Fibroblast of lung (primary cell): ENCODE data around the gene HMBS. TPM values are rescaled to one million over a fixed set of nuclear protein-coding genes. Genes with fewer than 3 reads are reported as not detected.
A peak's percentile ranks its signal among the peaks of the same experiment; 100 is the strongest.

Experiments
- DNase-seq, 2 donors: peaks; one replicate each; pipeline versions ENCODE4 v3.0.0 to v3.0.0-alpha.2; 2010; ENCODE audit warnings: low read depth in 2 of 2
- H2AFZ ChIP-seq: 2 replicates; pipeline ENCODE4 v1.5.1; 2012; ENCODE audit warnings: low read length, control low read depth, inconsistent platforms
- H3K27ac ChIP-seq: 2 replicates; pipeline ENCODE4 v1.5.1; 2011; ENCODE audit warnings: low read length, control low read depth; ENCODE audit not compliant: insufficient read depth
- H3K27me3 ChIP-seq: 2 replicates; pipeline ENCODE4 v1.5.1; 2011; ENCODE audit warnings: mild to moderate bottlenecking, low read length; ENCODE audit not compliant: control insufficient read depth, insufficient read depth
- H3K36me3 ChIP-seq: 2 replicates; pipeline ENCODE4 v1.5.1; 2011; ENCODE audit warnings: low read length; ENCODE audit not compliant: control insufficient read depth, insufficient read depth
- H3K4me1 ChIP-seq: 2 replicates; pipeline ENCODE4 v1.5.1; 2011; ENCODE audit warnings: low read length; ENCODE audit not compliant: control insufficient read depth, insufficient read depth; ENCODE audit errors: extremely low read depth
- H3K4me2 ChIP-seq: 2 replicates; pipeline ENCODE4 v1.5.1; 2011; ENCODE audit warnings: low read length, control low read depth; ENCODE audit not compliant: insufficient read depth; ENCODE audit errors: extremely low read depth
- H3K4me3 ChIP-seq, 4 experiments: fragments of 200-600 bp in 1 of 4; sonication (generic) in 1 of 4; replicated peaks in 1 of 4; 2 replicates each; pipeline ENCODE4 v1.5.1; 2011 to 2016; ENCODE audit warnings: low read length in 4 of 4, low read depth in 3 of 4, mild to moderate bottlenecking in 3 of 4, control low read depth in 2 of 4, inconsistent platforms in 1 of 4, mixed read lengths in 1 of 4; ENCODE audit not compliant: insufficient read depth in 1 of 4; ENCODE audit errors: control extremely low read depth in 1 of 4
- H3K79me2 ChIP-seq: 2 replicates; pipeline ENCODE4 v1.5.1; 2012; ENCODE audit warnings: mild to moderate bottlenecking, low read length, inconsistent platforms; ENCODE audit not compliant: control insufficient read depth, insufficient read depth
- H3K9ac ChIP-seq: 2 replicates; pipeline ENCODE4 v1.5.1; 2011; ENCODE audit warnings: mild to moderate bottlenecking, low read length, control low read depth; ENCODE audit not compliant: insufficient read depth
- H3K9me3 ChIP-seq: 2 replicates; pipeline ENCODE4 v1.5.1; 2012; ENCODE audit warnings: low read depth, low read length; ENCODE audit not compliant: control insufficient read depth, insufficient read depth
- H4K20me1 ChIP-seq: 2 replicates; pipeline ENCODE4 v1.5.1; 2011; ENCODE audit warnings: low read length; ENCODE audit not compliant: control insufficient read depth, insufficient read depth; ENCODE audit errors: extremely low read depth
- CTCF ChIP-seq, 2 donors: IDR thresholded peaks in 1 of 2; conservative IDR thresholded peaks in 1 of 2; 1 replicate in 1 of 2; 2 replicates in 1 of 2; pipeline ENCODE4 v1.5.1; 2011 to 2012; ENCODE audit warnings: low read length in 2 of 2, control low read depth in 1 of 2, inconsistent platforms in 1 of 2, low read depth in 1 of 2, mild to moderate bottlenecking in 1 of 2
- EZH2 ChIP-seq: IDR thresholded peaks from 2 replicates; pipeline ENCODE4 v1.5.1; 2012; ENCODE audit warnings: low read length, control low read depth, mild to moderate bottlenecking; ENCODE audit errors: missing control alignments
- polyA plus RNA-seq, 2 donors: library from polyadenylated mRNA; depleted of rRNA in 1 of 2; stranded (reverse) in 1 of 2; unstranded in 1 of 2; fragments of >200 nt; gene quantifications; 2 replicates each; pipeline ENCODE4 v1.2.1, GENCODE V29; 2011 to 2012; ENCODE audit warnings: missing spikeins in 1 of 2
- total RNA-seq: library from RNA; depleted of rRNA; stranded (reverse); fragments of >200 nt; gene quantifications from 2 replicates; pipeline ENCODE4 v1.2.1, GENCODE V29; 2014

The HMBS gene
- total and polyA plus RNA-seq, 2 donors (not counting 1 experiment from before 2014, with no cell fraction given) = 9.4 to 23.8 TPM

- Histone ChIP-seq H3K4me3 (no peak overlapping the region), H2AFZ (no peak overlapping the region), H3K27me3 (no peaks in the 10 kb centered on the region), H3K27ac (no peak overlapping the region), H3K4me1 (peaks cover 11% of the 10 kb centered on the region), H4K20me1 (no peaks in the 10 kb centered on the region), H3K36me3 (peaks cover 5% of the 10 kb centered on the region), H3K9me3 (no peaks in the 10 kb centered on the region), H3K9ac (no peak overlapping the region), H3K4me2 (no peak overlapping the region), H3K79me2 (peaks cover 16% of the 10 kb centered on the region)
- TF ChIP-seq EZH2 (no peak), CTCF (conservative IDR thresholded peaks at IDR 0.05 in 1 of 2, IDR thresholded peaks at IDR 0.05 in 1 of 2; ENCODE audit: low read depth in 1 of 2, low read length in 2 of 2) (no peak)
- no peak for DNase-seq
These were observed 33.5 kb downstream of the HMBS start for GRCh38 chr11:119118227-119118626.

DNA sequence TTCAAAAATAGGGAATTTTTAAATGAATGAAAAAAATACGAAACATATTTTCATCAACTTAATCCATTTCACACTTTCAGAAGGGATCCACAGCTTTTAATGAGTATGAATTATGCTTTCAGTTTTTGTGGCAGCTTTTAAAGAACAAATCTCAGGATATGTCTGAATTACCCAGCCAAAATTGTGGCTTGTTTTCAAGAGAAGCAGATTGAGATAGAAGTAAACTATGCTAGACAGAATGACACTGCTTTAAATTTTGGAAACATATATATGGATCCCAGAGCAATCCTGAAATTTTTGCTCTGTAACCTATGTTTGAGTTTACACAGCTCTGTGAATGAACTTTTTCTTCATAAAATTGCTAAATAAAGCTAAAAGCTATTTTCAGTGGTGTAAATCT, 34.3 kb downstream of the HMBS start:
- H3K27ac ChIP-seq = no peak overlapping the region
- H3K9me3 ChIP-seq = no peaks in the 10 kb centered on the region
- H3K36me3 ChIP-seq = peaks cover 4% of the 10 kb centered on the region
- TF ChIP-seq EZH2 = no peak
- TF ChIP-seq CTCF (conservative IDR thresholded peaks at IDR 0.05 in 1 of 2, IDR thresholded peaks at IDR 0.05 in 1 of 2; ENCODE audit: low read depth in 1 of 2, low read length in 2 of 2) = no peak
- no peak overlapping the region for H3K4me3 ChIP-seq
- no peak overlapping the region for H3K4me2 ChIP-seq
- H3K4me1 ChIP-seq = peaks cover 10% of the 10 kb centered on the region
- H3K9ac ChIP-seq = no peak overlapping the region
- H3K79me2 ChIP-seq = peaks cover 18% of the 10 kb centered on the region
- H4K20me1 ChIP-seq = no peaks in the 10 kb centered on the region
- DNase-seq = no peak
- no peak overlapping the region for H2AFZ ChIP-seq
- no peaks in the 10 kb centered on the region for H3K27me3 ChIP-seq

DNA sequence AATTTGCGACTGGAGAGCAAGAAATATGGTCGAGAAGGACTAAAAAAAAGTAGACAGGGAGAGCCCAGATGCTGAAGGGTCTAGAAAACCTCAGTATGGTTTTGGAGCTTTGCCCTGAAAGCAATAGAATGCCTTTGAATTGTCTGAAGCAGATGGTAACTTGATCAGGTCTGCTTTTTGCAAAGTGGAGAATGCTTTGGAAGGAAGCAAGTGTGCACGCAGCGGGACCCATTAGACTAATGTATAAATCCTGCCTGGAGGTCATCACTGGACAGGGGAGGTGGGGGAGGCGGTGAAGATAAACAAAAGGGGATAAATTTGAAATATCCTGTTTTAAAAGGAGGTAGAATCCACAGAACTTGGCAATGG, 35.9 kb downstream of the HMBS start:
- Histone ChIP-seq H2AFZ (peak overlapping the region; percentile 86), H4K20me1 (no peaks in the 10 kb centered on the region), H3K4me1 (peaks cover 10% of the 10 kb centered on the region), H3K27ac (peak overlapping the region; percentile 84), H3K9ac (peak overlapping the region; percentile 65), H3K79me2 (peaks cover 18% of the 10 kb centered on the region), H3K4me3 (peak overlapping the region; percentile 64 to 80 (median 72)), H3K36me3 (peaks cover 5% of the 10 kb centered on the region), H3K27me3 (no peaks in the 10 kb centered on the region), H3K4me2 (peak overlapping the region; percentile 95), H3K9me3 (no peaks in the 10 kb centered on the region)
- no peak for TF ChIP-seq CTCF (conservative IDR thresholded peaks at IDR 0.05 in 1 of 2, IDR thresholded peaks at IDR 0.05 in 1 of 2; ENCODE audit: low read depth in 1 of 2, low read length in 2 of 2)
- peak; percentile 69 to 78 for DNase-seq
